Measurements from ENCODE around the gene TICAM2.

DNA sequence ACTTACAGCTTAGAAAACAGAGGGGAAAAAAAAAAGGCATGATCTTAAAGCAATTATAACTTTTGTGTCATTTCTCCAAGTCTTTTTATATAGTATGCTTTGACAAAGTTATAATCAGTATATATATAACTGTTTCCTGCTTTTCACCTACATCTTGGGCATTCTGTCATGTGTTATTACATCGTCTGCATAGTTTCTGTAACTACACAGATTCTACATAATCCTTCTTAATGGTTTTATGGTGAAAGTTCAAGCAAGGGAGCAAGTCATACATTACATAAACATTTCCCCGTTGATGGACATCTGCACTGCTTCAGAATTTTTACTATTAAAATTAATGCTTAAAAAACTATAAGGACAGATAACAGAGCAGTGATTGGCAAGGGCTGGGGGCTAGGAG, 69.8 kb downstream of the TICAM2 start:
- TF ChIP-seq, protein P1, sequence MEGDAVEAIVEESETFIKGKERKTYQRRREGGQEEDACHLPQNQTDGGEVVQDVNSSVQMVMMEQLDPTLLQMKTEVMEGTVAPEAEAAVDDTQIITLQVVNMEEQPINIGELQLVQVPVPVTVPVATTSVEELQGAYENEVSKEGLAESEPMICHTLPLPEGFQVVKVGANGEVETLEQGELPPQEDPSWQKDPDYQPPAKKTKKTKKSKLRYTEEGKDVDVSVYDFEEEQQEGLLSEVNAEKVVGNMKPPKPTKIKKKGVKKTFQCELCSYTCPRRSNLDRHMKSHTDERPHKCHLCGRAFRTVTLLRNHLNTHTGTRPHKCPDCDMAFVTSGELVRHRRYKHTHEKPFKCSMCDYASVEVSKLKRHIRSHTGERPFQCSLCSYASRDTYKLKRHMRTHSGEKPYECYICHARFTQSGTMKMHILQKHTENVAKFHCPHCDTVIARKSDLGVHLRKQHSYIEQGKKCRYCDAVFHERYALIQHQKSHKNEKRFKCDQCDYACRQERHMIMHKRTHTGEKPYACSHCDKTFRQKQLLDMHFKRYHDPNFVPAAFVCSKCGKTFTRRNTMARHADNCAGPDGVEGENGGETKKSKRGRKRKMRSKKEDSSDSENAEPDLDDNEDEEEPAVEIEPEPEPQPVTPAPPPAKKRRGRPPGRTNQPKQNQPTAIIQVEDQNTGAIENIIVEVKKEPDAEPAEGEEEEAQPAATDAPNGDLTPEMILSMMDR (IDR thresholded peaks at IDR 0.05; ENCODE audit: low read depth, low read length): no peak
- TF ChIP-seq EZH2phosphoT487 (IDR thresholded peaks at IDR 0.05; ENCODE audit: low read depth): no peak
